ENCODE data around the gene GPRC5C. TPM values are rescaled to one million over a fixed set of nuclear protein-coding genes. Genes with fewer than 3 reads are reported as not detected.
A peak's percentile ranks its signal among the peaks of the same experiment; 100 is the strongest.

Gene GPRC5C
- total RNA-seq, 2 experiments from 2014 or later, result 0.32 TPM; not detected in 1

- Mint-ChIP-seq H3K36me3 (ENCODE audit: low read depth) (no peaks in the 10 kb centered on the region), H3K27ac (no peak overlapping the region), H3K27me3 (ENCODE audit: low read depth) (peaks cover 19% of the 10 kb centered on the region), H3K4me1 (ENCODE audit: low read depth) (peaks cover 20% of the 10 kb centered on the region), H3K9me3 (ENCODE audit: insufficient read depth) (no peaks in the 10 kb centered on the region), H3K4me3 (no peak overlapping the region)
- ChIA-PET POLR2A (no interaction called here), CTCF (interaction anchor here (1.0 to 5.9 kb wide), 5 partner anchors 13 to 90 kb away, joined by 3 to 68 read pairs (median 15); partner anchors contain the start of gene GPR142)
- ATAC-seq (no peak), DNase-seq (no peak)
These were observed 26.9 kb downstream of the GPRC5C start for GRCh38 chr17:74458835-74459234.

- no peak overlapping the region for H3K4me3 Mint-ChIP-seq
- H3K27ac Mint-ChIP-seq, result no peak overlapping the region
- peaks cover 20% of the 10 kb centered on the region for H3K4me1 Mint-ChIP-seq (ENCODE audit: low read depth)
- POLR2A ChIA-PET, result interaction anchor here (0.6 kb wide), 1 partner anchor 31 kb away, joined by 3 read pairs; no protein-coding TSS in a partner anchor
- H3K36me3 Mint-ChIP-seq (ENCODE audit: low read depth), result no peaks in the 10 kb centered on the region
- CTCF ChIA-PET, result interaction anchor here (1.0 to 5.9 kb wide), 5 partner anchors 13 to 91 kb away, joined by 3 to 68 read pairs (median 3); partner anchors contain the start of gene GPR142
- ATAC-seq (no peak), DNase-seq (no peak)
- no peaks in the 10 kb centered on the region for H3K9me3 Mint-ChIP-seq (ENCODE audit: insufficient read depth)
- peaks cover 19% of the 10 kb centered on the region for H3K27me3 Mint-ChIP-seq (ENCODE audit: low read depth)
These were observed 27.7 kb downstream of the GPRC5C start for GRCh38 chr17:74459622-74460021.

DNA sequence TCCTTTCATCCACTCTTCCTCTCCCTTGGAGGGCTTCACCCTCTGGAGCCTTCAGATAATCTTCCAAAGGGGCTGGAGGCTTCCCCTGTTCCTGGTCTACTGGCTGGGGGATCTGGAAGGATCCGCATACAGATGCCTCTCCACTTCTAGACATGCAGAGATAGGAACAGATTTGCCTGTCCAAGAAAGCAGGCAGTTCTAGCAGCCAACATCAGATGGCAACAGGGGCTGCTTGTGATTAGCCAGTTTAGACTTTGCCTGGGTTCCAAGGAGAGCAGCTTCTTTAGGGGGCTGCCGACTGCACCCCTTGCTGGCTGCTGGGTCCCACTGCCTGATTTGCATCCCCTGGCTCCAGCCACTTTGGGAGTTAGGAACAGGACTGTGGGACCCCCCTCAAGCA lies 28.4 kb downstream of the GPRC5C start:
- ATAC-seq (no peak), DNase-seq (no peak)
- peaks cover 18% of the 10 kb centered on the region for H3K27me3 Mint-ChIP-seq (ENCODE audit: low read depth)
- no peak overlapping the region for H3K4me3 Mint-ChIP-seq
- no peaks in the 10 kb centered on the region for H3K36me3 Mint-ChIP-seq (ENCODE audit: low read depth)
- POLR2A ChIA-PET, result interaction anchor here (0.6 kb wide), 1 partner anchor 30 kb away, joined by 3 read pairs; no protein-coding TSS in a partner anchor
- CTCF ChIA-PET, result interaction anchor here (1.5 to 4.1 kb wide), 3 partner anchors 35 to 91 kb away, joined by 3 to 46 read pairs (median 3); partner anchors contain the start of gene GPR142
- no peak overlapping the region for H3K27ac Mint-ChIP-seq
- H3K4me1 Mint-ChIP-seq (ENCODE audit: low read depth), result peaks cover 20% of the 10 kb centered on the region
- H3K9me3 Mint-ChIP-seq (ENCODE audit: insufficient read depth), result no peaks in the 10 kb centered on the region

DNA sequence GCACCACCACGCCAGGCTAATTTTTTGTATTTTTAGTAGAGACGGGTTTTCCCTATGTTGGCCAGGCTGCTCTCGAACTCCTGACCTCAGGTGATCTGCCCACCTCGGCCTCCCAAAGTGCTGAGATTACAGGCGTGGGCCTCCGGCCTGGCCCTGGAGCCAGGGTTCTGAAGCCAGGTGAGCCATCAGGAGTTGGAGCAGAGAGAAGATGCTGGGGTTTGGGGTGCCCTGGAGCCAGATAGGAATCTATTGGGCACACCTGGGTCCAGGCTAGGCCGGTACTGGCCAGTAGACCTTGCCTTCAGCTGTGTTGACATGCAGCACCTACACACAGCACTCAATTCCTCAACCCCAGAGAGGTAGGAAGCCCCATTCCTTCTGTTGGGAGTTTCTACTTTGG lies 29.1 kb downstream of the GPRC5C start:
- no peak overlapping the region for H3K27ac Mint-ChIP-seq
- no peaks in the 10 kb centered on the region for H3K9me3 Mint-ChIP-seq (ENCODE audit: insufficient read depth)
- no peak overlapping the region for H3K4me3 Mint-ChIP-seq
- peaks cover 20% of the 10 kb centered on the region for H3K4me1 Mint-ChIP-seq (ENCODE audit: low read depth)
- H3K36me3 Mint-ChIP-seq (ENCODE audit: low read depth), result no peaks in the 10 kb centered on the region
- ChIA-PET POLR2A (no interaction called here), CTCF (interaction anchor here (1.5 to 1.6 kb wide), 2 partner anchors 36 to 71 kb away, joined by 3 read pairs; no protein-coding TSS in a partner anchor)
- peaks cover 16% of the 10 kb centered on the region for H3K27me3 Mint-ChIP-seq (ENCODE audit: low read depth)
- ATAC-seq (no peak), DNase-seq (no peak)

GRCh38 chr17:74461611-74462010 lies 29.7 kb downstream of the GPRC5C start:
- no peak for ATAC-seq
- Mint-ChIP-seq H3K4me1 (ENCODE audit: low read depth) (peaks cover 20% of the 10 kb centered on the region), H3K27ac (peak overlapping the region; percentile 3), H3K4me3 (no peak overlapping the region), H3K27me3 (ENCODE audit: low read depth) (peaks cover 15% of the 10 kb centered on the region), H3K9me3 (ENCODE audit: insufficient read depth) (no peaks in the 10 kb centered on the region), H3K36me3 (ENCODE audit: low read depth) (no peaks in the 10 kb centered on the region)
- ChIA-PET CTCF (interaction anchor here (1.6 kb wide), 1 partner anchor 71 kb away, joined by 3 read pairs; no protein-coding TSS in a partner anchor), POLR2A (no interaction called here)
- no peak for DNase-seq

DNA sequence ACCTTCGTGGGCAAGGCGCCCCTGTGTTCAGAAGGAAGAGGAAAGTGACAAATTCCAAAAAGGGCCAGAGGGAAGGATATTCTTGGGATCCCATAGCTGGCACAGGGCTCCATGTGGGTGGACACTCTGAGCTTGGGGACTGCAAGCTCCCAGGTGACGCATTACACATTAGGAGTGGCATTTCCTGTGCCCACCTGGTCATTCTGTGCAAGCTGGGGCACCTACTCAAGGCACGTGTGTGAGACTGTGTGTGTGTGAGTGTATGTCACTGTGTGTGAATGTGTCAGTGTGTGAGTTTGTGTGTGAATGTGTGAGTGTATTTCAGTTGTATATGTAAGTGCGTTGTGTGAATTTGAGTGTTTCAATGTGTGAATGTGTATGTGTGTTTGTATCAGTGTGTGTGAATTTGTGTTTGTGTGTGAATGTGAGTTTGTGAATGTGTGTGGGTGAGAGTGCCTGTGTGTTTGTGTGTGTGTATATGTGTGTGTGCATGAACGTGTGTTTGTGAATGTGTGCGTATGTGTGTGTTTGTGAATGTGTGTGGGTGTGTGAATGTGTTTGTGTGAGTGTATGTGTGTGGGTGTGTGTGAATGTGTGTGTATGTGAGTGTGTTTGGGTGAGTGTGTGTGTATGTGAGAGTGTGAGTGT lies 33.0 kb downstream of the GPRC5C start:
- no peaks in the 10 kb centered on the region for H3K9me3 Mint-ChIP-seq (ENCODE audit: insufficient read depth)
- peaks cover 11% of the 10 kb centered on the region for H3K4me1 Mint-ChIP-seq (ENCODE audit: low read depth)
- CTCF ChIA-PET, result no interaction called here
- POLR2A ChIA-PET, result no interaction called here
- DNase-seq (no peak), ATAC-seq (no peak)
- no peaks in the 10 kb centered on the region for H3K36me3 Mint-ChIP-seq (ENCODE audit: low read depth)
- H3K27me3 Mint-ChIP-seq (ENCODE audit: low read depth), result peaks cover 11% of the 10 kb centered on the region
- no peak overlapping the region for H3K27ac Mint-ChIP-seq
- no peak overlapping the region for H3K4me3 Mint-ChIP-seq

DNA sequence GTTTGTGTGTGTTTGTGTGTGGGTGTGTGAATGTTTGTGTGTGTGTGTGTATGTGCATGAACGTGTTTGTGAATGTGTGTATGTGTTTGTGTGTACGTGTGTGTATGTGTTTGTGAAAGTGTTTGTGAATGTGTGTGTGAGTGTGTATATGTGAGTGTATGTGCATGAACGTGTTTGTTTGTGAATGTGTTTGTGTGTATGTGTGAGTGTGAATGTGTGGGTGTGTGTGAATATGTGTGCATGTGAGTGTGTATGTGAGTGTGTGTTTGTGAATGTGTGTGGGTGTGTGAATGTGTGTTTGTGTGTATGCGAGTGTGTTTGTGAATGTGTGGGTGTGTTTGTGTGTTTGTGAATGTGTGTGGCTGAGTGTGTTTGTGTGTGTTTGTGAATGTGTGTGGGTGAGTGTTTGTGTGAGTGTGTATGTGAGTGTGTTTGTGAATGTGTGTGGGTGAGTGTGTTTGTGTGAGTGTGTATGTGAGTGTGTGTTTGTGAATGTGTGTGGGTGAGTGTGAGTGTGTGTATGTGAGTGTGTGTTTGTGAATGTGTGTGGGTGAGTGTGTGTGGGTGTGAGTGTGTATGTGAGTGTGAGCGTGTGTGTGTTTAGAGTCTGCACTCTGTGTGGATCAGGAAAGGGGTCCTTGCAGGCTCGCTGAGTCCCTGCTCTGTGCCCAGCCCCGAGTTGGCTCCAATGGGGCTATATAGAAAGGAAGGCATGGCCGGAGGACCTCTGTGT lies 33.7 kb downstream of the GPRC5C start:
- Mint-ChIP-seq H3K4me3 (no peak overlapping the region), H3K9me3 (ENCODE audit: insufficient read depth) (no peaks in the 10 kb centered on the region), H3K27me3 (ENCODE audit: low read depth) (peaks cover 13% of the 10 kb centered on the region), H3K27ac (no peak overlapping the region), H3K36me3 (ENCODE audit: low read depth) (no peaks in the 10 kb centered on the region), H3K4me1 (ENCODE audit: low read depth) (peaks cover 9% of the 10 kb centered on the region)
- DNase-seq (no peak), ATAC-seq (no peak)
- ChIA-PET POLR2A (no interaction called here), CTCF (interaction anchor here (1.0 kb wide), 1 partner anchor 8 kb away, joined by 4 read pairs; no protein-coding TSS in a partner anchor)

DNA sequence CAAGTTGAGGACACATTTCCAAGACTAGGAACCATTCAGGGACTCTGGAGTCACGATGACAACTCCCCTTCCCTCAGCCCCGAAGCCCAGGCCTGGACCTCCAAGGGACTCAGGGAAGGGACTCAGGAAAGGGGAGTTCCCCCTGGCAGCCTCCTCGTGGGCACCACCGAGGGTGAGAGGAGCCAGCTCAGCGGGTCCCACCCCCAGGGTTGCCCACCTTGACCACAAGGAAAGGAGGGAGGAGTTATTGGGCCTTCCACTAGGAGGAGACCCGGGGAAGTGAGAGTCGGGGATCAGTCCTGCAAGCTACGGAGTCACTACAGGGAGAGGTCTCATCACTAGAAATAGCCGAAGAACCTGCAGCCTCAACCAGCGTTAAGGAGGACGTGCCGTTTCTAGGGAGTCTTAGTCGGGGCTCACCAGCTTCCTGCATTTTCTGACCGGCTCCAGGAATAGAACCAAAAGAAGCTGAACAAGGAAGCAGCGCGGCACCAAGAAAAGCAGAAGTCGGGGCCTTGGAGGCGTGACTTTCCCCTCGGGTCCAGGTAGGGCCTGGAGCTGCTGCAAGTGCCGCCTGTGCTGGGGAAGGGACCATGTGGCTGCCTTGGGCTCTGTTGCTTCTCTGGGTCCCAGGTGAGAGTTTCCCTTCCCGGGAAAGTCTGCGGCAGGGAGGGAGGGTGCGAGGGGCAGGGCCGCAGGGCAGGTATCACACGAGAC lies 34.4 kb downstream of the GPRC5C start, which contains the start of gene CD300A:
TSS of gene CD300A (plus strand) at position 524 of the 717 bp plus-strand sequence. CDS start at position 594, 70 bp downstream.
- Mint-ChIP-seq H3K9me3 (ENCODE audit: insufficient read depth) (no peaks in the 10 kb centered on the region), H3K4me3 (peak within 1 kb of the TSS; percentile 20), H3K4me1 (ENCODE audit: low read depth) (peaks cover 8% of the 10 kb centered on the region), H3K27me3 (ENCODE audit: low read depth) (peaks cover 15% of the 10 kb centered on the region), H3K27ac (peak within 1 kb of the TSS; percentile 14), H3K36me3 (ENCODE audit: low read depth) (no peaks in the 10 kb centered on the region)
- ChIA-PET CTCF (interaction anchor here (1.0 kb wide), 1 partner anchor 9 kb away, joined by 4 read pairs; no protein-coding TSS in a partner anchor), POLR2A (no interaction called here)
- no peak for ATAC-seq
- no peak for DNase-seq

- CTCF ChIA-PET, result interaction anchor here (1.0 kb wide), 1 partner anchor 9 kb away, joined by 4 read pairs; no protein-coding TSS in a partner anchor
- H3K4me3 Mint-ChIP-seq, result no peak overlapping the region
- POLR2A ChIA-PET, result no interaction called here
- ATAC-seq (no peak), DNase-seq (no peak)
- peak overlapping the region; percentile 14 for H3K27ac Mint-ChIP-seq
- no peaks in the 10 kb centered on the region for H3K36me3 Mint-ChIP-seq (ENCODE audit: low read depth)
- no peaks in the 10 kb centered on the region for H3K9me3 Mint-ChIP-seq (ENCODE audit: insufficient read depth)
- H3K27me3 Mint-ChIP-seq (ENCODE audit: low read depth), result peaks cover 15% of the 10 kb centered on the region
- H3K4me1 Mint-ChIP-seq (ENCODE audit: low read depth), result peaks cover 3% of the 10 kb centered on the region
These were observed 34.9 kb downstream of the GPRC5C start for GRCh38 chr17:74466828-74467184.

DNA sequence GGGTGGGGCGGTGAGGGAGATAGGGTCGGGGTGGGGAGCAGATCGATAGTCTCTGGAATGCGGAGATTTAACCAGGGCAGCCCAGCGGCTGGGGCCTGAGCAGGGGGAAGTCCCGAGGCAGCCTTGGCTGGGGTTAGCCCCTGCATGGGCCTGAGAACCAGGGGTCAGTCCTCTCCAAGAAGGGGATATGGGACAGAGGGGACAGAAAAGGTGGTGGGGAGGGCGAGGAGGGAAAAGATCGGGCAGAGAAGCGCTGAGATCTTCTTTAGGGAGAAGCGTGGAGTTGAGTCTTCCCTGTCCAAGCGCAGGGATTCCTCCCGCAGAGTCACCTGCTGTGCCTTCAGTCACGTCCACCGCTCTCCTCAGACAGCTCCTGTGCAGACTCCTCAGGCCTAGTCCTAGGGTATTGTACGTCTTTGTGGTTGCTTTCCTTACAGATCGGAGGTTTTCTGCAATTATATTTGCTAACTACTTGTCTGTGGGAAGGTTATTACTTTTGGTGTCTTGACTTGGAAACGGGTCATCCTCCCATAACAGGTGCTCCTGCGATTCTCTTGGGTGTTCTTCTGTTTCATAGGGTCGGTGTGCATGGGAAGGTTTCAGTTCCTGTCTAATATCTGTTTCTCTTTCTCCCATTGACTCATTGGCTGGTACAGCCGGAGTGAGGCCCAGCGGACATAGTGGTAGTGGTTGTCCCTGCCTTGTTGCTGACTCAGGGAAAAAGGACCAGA lies 35.5 kb downstream of the GPRC5C start:
- peak overlapping the region; percentile 20 for H3K4me3 Mint-ChIP-seq
- DNase-seq, result no peak
- H3K36me3 Mint-ChIP-seq (ENCODE audit: low read depth), result no peaks in the 10 kb centered on the region
- peaks cover 15% of the 10 kb centered on the region for H3K27me3 Mint-ChIP-seq (ENCODE audit: low read depth)
- no peaks in the 10 kb centered on the region for H3K9me3 Mint-ChIP-seq (ENCODE audit: insufficient read depth)
- POLR2A ChIA-PET, result no interaction called here
- CTCF ChIA-PET, result interaction anchor here (0.9 kb wide), 1 partner anchor 99 kb away, joined by 3 read pairs; no protein-coding TSS in a partner anchor
- H3K4me1 Mint-ChIP-seq (ENCODE audit: low read depth), result peaks cover 3% of the 10 kb centered on the region
- no peak for ATAC-seq
- H3K27ac Mint-ChIP-seq, result no peak overlapping the region

DNA sequence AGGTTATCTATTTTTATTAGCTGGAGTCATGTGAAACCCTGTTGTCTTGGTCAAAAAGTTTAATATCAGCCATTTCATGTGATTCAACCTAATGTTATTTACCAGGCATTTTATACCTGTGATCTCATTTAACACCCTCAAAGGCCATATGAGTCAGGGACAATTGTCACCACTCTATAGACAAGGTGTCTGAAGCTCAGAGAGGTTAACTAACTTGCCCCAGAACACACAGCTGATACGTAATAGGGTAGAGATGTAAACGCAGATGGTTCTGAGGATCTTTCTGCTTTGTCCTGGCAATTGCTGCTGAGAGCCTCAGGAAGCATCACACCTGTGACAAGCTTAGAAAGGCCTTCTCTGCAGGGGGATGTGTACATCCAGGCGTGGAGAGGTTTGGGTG lies 39.5 kb downstream of the GPRC5C start:
- peaks cover 14% of the 10 kb centered on the region for H3K9me3 Mint-ChIP-seq (ENCODE audit: insufficient read depth)
- no peak for DNase-seq
- no peak overlapping the region for H3K4me3 Mint-ChIP-seq
- CTCF ChIA-PET, result interaction anchor here (1.2 to 1.4 kb wide), 2 partner anchors 14 to 93 kb away, joined by 4 to 6 read pairs; no protein-coding TSS in a partner anchor
- H3K27me3 Mint-ChIP-seq (ENCODE audit: low read depth), result peaks cover 15% of the 10 kb centered on the region
- ATAC-seq, result no peak
- peaks cover 21% of the 10 kb centered on the region for H3K4me1 Mint-ChIP-seq (ENCODE audit: low read depth)
- POLR2A ChIA-PET, result no interaction called here
- peaks cover 18% of the 10 kb centered on the region for H3K36me3 Mint-ChIP-seq (ENCODE audit: low read depth)
- no peak overlapping the region for H3K27ac Mint-ChIP-seq

Measured in activated CD8-positive, alpha-beta T cell treated with anti-CD3 and anti-CD28 coated beads, Interleukin-2, amount 10 ng/mL, durations not matched to agents 7 days and 5 days (primary cell).